Astrocyte (in vitro differentiated cells and primary cell): ENCODE data around the gene PTMA. TPM values are rescaled to one million over a fixed set of nuclear protein-coding genes. Genes with fewer than 3 reads are reported as not detected.
A peak's percentile ranks its signal among the peaks of the same experiment; 100 is the strongest.

Experiments used
- DNase-seq: peaks from one replicate; pipeline ENCODE4 v3.0.0-alpha.2; 2010; ENCODE audit warnings: low read depth
- FAIRE-seq: peaks from 2 replicates; lab custom pipeline; 2011; peaks lifted over from hg19 to GRCh38; lab: Jason Lieb, UNC
- H2AFZ ChIP-seq: 2 replicates; pipeline ENCODE4 v1.6.0; 2012; ENCODE audit warnings: low read depth, low read length, inconsistent platforms
- H3K27ac ChIP-seq: 2 replicates; pipeline ENCODE4 v1.5.1; 2011; ENCODE audit warnings: low read depth, low read length, inconsistent platforms
- H3K27me3 ChIP-seq: 2 replicates; pipeline ENCODE4 v1.6.0; 2011; ENCODE audit warnings: low read length, inconsistent platforms; ENCODE audit not compliant: insufficient read depth
- H3K36me3 ChIP-seq: 2 replicates; pipeline ENCODE4 v1.5.1; 2011; ENCODE audit warnings: low read length, inconsistent platforms; ENCODE audit not compliant: insufficient read depth
- H3K4me1 ChIP-seq: 2 replicates; pipeline ENCODE4 v1.5.1; 2011; ENCODE audit warnings: low read length, inconsistent platforms; ENCODE audit not compliant: insufficient read depth
- H3K4me2 ChIP-seq: 2 replicates; pipeline ENCODE4 v1.6.0; 2012; ENCODE audit warnings: low read length, inconsistent platforms
- H3K4me3 ChIP-seq: 2 replicates; pipeline ENCODE4 v1.5.1; 2011; ENCODE audit warnings: low read depth, mild to moderate bottlenecking, low read length, inconsistent platforms; ENCODE audit not compliant: insufficient read depth
- H3K79me2 ChIP-seq: 2 replicates; pipeline ENCODE4 v1.6.0; 2012; ENCODE audit warnings: mild to moderate bottlenecking, low read length, inconsistent platforms; ENCODE audit not compliant: insufficient read depth
- H3K9ac ChIP-seq: 2 replicates; pipeline ENCODE4 v1.6.0; 2012; ENCODE audit warnings: mild to moderate bottlenecking, low read length, inconsistent platforms
- H3K9me3 ChIP-seq: 2 replicates; pipeline ENCODE4 v1.5.1; 2012; ENCODE audit warnings: low read depth, mild to moderate bottlenecking, low read length, inconsistent platforms; ENCODE audit not compliant: insufficient read depth
- H4K20me1 ChIP-seq: 2 replicates; pipeline ENCODE4 v1.6.0; 2012; ENCODE audit warnings: low read length, inconsistent platforms; ENCODE audit not compliant: insufficient read depth
- H3K27ac Mint-ChIP-seq: one replicate; pipeline ENCODE4 v1.8.0; 2021; ENCODE audit warnings: mild to moderate bottlenecking, mixed read lengths; ENCODE audit not compliant: unreplicated experiment
- H3K27me3 Mint-ChIP-seq: one replicate; pipeline ENCODE4 v1.8.0; 2021; ENCODE audit warnings: low read depth, mixed read lengths; ENCODE audit not compliant: unreplicated experiment
- H3K36me3 Mint-ChIP-seq: one replicate; pipeline ENCODE4 v1.8.0; 2021; ENCODE audit warnings: low read depth, mixed read lengths; ENCODE audit not compliant: unreplicated experiment
- H3K4me1 Mint-ChIP-seq: one replicate; pipeline ENCODE4 v1.8.0; 2021; ENCODE audit warnings: low read depth, mixed read lengths; ENCODE audit not compliant: unreplicated experiment
- H3K4me3 Mint-ChIP-seq: one replicate; pipeline ENCODE4 v1.8.0; 2021; ENCODE audit warnings: mild to moderate bottlenecking, moderate library complexity, mixed read lengths; ENCODE audit not compliant: unreplicated experiment
- H3K9me3 Mint-ChIP-seq: one replicate; pipeline ENCODE4 v1.8.0; 2021; ENCODE audit warnings: mild to moderate bottlenecking, mixed read lengths; ENCODE audit not compliant: unreplicated experiment
- EZH2 ChIP-seq: IDR thresholded peaks from 2 replicates; pipeline ENCODE4 v1.6.1; 2012; ENCODE audit warnings: mild to moderate bottlenecking, low read length, inconsistent platforms; ENCODE audit not compliant: insufficient read depth
- total RNA-seq: library from RNA; stranded (reverse); gene quantifications from 2 replicates; pipeline ENCODE4 v1.2.1, GENCODE V29; 2021
- TF ChIP-seq, protein P1 (sequence below): IDR thresholded peaks from 2 replicates; pipeline ENCODE4 v1.5.1; 2011; ENCODE audit warnings: low read depth, mild to moderate bottlenecking, inconsistent platforms, low read length, moderate library complexity; ENCODE audit not compliant: insufficient read depth

PTMA gene
- total RNA-seq, 1 donor from 2014 or later: 469 TPM

- Histone ChIP-seq H3K27ac (peak overlapping the region; percentile 73), H3K27me3 (no peaks in the 10 kb centered on the region), H2AFZ (peak overlapping the region; percentile 93), H3K36me3 (no peaks in the 10 kb centered on the region), H3K4me3 (peak overlapping the region; percentile 38), H3K9ac (peak overlapping the region; percentile 76), H3K4me2 (peak overlapping the region; percentile 82), H3K4me1 (peaks cover 16% of the 10 kb centered on the region), H3K9me3 (no peaks in the 10 kb centered on the region), H4K20me1 (no peaks in the 10 kb centered on the region), H3K79me2 (no peaks in the 10 kb centered on the region)
- FAIRE-seq (no peak), DNase-seq (no peak)
- peaks cover 5% of the 10 kb centered on the region for H3K4me1 Mint-ChIP-seq
- peak overlapping the region; percentile 76 for H3K4me3 Mint-ChIP-seq
- peaks cover 5% of the 10 kb centered on the region for H3K9me3 Mint-ChIP-seq
- peaks cover 10% of the 10 kb centered on the region for H3K27me3 Mint-ChIP-seq
- no peak overlapping the region for H3K27ac Mint-ChIP-seq
- TF ChIP-seq, protein P1, sequence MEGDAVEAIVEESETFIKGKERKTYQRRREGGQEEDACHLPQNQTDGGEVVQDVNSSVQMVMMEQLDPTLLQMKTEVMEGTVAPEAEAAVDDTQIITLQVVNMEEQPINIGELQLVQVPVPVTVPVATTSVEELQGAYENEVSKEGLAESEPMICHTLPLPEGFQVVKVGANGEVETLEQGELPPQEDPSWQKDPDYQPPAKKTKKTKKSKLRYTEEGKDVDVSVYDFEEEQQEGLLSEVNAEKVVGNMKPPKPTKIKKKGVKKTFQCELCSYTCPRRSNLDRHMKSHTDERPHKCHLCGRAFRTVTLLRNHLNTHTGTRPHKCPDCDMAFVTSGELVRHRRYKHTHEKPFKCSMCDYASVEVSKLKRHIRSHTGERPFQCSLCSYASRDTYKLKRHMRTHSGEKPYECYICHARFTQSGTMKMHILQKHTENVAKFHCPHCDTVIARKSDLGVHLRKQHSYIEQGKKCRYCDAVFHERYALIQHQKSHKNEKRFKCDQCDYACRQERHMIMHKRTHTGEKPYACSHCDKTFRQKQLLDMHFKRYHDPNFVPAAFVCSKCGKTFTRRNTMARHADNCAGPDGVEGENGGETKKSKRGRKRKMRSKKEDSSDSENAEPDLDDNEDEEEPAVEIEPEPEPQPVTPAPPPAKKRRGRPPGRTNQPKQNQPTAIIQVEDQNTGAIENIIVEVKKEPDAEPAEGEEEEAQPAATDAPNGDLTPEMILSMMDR: no peak
- no peak for TF ChIP-seq EZH2
- H3K36me3 Mint-ChIP-seq: peaks cover 3% of the 10 kb centered on the region
Measured at GRCh38 chr2:231661422-231662027, 46.8 kb upstream of the PTMA start.

DNA sequence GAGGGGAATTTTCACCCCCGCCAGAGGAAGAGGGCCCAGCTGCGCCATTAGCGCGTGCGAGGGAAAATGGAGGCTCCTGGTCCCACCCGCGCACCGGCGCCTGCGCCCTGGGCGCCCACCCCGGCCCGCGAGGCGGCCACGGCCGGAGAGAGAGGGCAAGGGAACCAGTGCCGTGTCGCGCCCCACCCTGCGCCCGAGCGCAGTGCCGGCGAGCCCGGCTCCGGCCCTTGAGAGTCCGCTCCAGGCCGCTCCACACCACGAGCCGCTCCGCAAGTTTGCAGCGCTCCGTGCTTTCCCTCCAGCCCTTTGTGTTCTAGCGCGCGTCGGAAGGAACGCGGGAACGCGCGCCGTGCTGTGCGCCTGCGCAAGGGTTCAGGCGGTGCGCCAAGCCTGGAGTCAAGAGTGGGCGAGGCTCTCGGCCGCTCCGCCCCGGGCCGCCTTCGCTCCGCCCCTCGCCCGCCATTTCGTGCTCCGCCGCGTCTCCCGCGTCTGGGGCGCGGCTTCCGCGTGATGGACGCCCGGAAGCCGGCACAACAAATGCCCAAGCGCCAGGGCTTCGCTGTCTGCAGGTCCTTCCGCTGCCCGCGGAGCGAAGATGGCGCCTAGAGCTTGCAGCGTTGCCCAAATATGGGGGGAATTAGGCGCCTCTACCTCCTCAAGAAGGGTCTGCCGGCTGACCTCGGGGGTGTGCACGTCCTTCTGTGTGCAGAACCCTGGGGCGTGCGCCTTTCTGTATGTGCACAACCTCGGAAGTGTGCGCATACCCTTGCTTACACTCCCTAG lies 46.1 kb upstream of the PTMA start:
- Mint-ChIP-seq H3K9me3 (peaks cover 5% of the 10 kb centered on the region), H3K4me3 (peak overlapping the region; percentile 76), H3K36me3 (peaks cover 3% of the 10 kb centered on the region), H3K4me1 (peaks cover 7% of the 10 kb centered on the region), H3K27me3 (peaks cover 10% of the 10 kb centered on the region), H3K27ac (no peak overlapping the region)
- Histone ChIP-seq H3K4me3 (peak overlapping the region; percentile 46), H3K27ac (peak overlapping the region; percentile 73), H3K36me3 (no peaks in the 10 kb centered on the region), H4K20me1 (no peaks in the 10 kb centered on the region), H3K4me2 (peak overlapping the region; percentile 82), H3K27me3 (no peaks in the 10 kb centered on the region), H3K79me2 (no peaks in the 10 kb centered on the region), H3K9me3 (no peaks in the 10 kb centered on the region), H3K9ac (peak overlapping the region; percentile 76), H2AFZ (peak overlapping the region; percentile 93), H3K4me1 (peaks cover 23% of the 10 kb centered on the region)
- TF ChIP-seq, protein P1: no peak
- TF ChIP-seq EZH2: no peak
- DNase-seq (peak; percentile 91), FAIRE-seq (no peak)
